Measurements from ENCODE around the gene TENT5C.
A peak's percentile ranks its signal among the peaks of the same experiment; 100 is the strongest.

TENT5C gene

GRCh38 chr1:117605164-117605773 lies 579 bp upstream of the TENT5C start (continued):
- TF ChIP-seq REPIN1 (tag by site-specific recombination; IDR thresholded peaks at IDR 0.05; ENCODE audit: low read depth) = no peak; the same call in 1 of the 2 replicates
- TF ChIP-seq GLIS2 (tag by site-specific recombination; IDR thresholded peaks at IDR 0.05) = peak; percentile 65; the same call in 1 of the 2 replicates
- TF ChIP-seq ZNF350 (tag by site-specific recombination; IDR thresholded peaks at IDR 0.05) = no peak
- no peak; the same call in 1 of the 2 replicates for TF ChIP-seq PATZ1 (tag by site-specific recombination; IDR thresholded peaks at IDR 0.05)
- no peak for TF ChIP-seq TCF7L2 (IDR thresholded peaks at IDR 0.05; ENCODE audit: borderline replicate concordance, low read depth, low read length)
- peak; percentile 44; the same call in 1 of the 2 replicates for TF ChIP-seq OVOL3 (tag by site-specific recombination; IDR thresholded peaks at IDR 0.05)
- 0 out of 2 replicates have a peak, but pooled peaks have one; percentile 68 for TF ChIP-seq ZNF2 (tag by site-specific recombination; IDR thresholded peaks at IDR 0.05)
- no peak for TF ChIP-seq WT1 (tag by site-specific recombination; IDR thresholded peaks at IDR 0.05)
- TF ChIP-seq SETDB1 (IDR thresholded peaks at IDR 0.05; ENCODE audit: insufficient read length, low read length) = no peak
- TF ChIP-seq ZNF521 (tag by site-specific recombination; IDR thresholded peaks at IDR 0.05) = no peak
- TF ChIP-seq ZNF626 (tag by site-specific recombination; IDR thresholded peaks at IDR 0.05) = no peak
- no peak for TF ChIP-seq ZNF211 (tag by site-specific recombination; IDR thresholded peaks at IDR 0.05; ENCODE audit: low read depth)
- TF ChIP-seq, protein P1, sequence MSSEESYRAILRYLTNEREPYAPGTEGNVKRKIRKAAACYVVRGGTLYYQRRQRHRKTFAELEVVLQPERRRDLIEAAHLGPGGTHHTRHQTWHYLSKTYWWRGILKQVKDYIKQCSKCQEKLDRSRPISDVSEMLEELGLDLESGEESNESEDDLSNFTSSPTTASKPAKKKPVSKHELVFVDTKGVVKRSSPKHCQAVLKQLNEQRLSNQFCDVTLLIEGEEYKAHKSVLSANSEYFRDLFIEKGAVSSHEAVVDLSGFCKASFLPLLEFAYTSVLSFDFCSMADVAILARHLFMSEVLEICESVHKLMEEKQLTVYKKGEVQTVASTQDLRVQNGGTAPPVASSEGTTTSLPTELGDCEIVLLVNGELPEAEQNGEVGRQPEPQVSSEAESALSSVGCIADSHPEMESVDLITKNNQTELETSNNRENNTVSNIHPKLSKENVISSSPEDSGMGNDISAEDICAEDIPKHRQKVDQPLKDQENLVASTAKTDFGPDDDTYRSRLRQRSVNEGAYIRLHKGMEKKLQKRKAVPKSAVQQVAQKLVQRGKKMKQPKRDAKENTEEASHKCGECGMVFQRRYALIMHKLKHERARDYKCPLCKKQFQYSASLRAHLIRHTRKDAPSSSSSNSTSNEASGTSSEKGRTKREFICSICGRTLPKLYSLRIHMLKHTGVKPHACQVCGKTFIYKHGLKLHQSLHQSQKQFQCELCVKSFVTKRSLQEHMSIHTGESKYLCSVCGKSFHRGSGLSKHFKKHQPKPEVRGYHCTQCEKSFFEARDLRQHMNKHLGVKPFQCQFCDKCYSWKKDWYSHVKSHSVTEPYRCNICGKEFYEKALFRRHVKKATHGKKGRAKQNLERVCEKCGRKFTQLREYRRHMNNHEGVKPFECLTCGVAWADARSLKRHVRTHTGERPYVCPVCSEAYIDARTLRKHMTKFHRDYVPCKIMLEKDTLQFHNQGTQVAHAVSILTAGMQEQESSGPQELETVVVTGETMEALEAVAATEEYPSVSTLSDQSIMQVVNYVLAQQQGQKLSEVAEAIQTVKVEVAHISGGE (tag by site-specific recombination; conservative IDR thresholded peaks at IDR 0.05; ENCODE audit: low read depth) = no peak
- peak; percentile 17; the same call in 1 of the 2 replicates for TF ChIP-seq ZEB2 (tag by site-specific recombination; IDR thresholded peaks at IDR 0.05)
- no peak for TF ChIP-seq ZNF157 (tag by site-specific recombination; IDR thresholded peaks at IDR 0.05)
- TF ChIP-seq ZNF423 (tag by site-specific recombination; IDR thresholded peaks at IDR 0.05) = 0 out of 2 replicates have a peak, but pooled peaks have one; percentile 7
- TF ChIP-seq ZNF366 (tag by site-specific recombination; conservative IDR thresholded peaks at IDR 0.05) = no peak
- TF ChIP-seq ZNF19 (tag by site-specific recombination; IDR thresholded peaks at IDR 0.05; ENCODE audit: low read depth) = no peak
- peak; percentile 15; the same call in 1 of the 2 replicates for TF ChIP-seq ZNF660 (tag by site-specific recombination; IDR thresholded peaks at IDR 0.05)
- no peak; the same call in 1 of the 2 replicates for TF ChIP-seq KLF8 (tag by site-specific recombination; IDR thresholded peaks at IDR 0.05)
- TF ChIP-seq, protein P2, sequence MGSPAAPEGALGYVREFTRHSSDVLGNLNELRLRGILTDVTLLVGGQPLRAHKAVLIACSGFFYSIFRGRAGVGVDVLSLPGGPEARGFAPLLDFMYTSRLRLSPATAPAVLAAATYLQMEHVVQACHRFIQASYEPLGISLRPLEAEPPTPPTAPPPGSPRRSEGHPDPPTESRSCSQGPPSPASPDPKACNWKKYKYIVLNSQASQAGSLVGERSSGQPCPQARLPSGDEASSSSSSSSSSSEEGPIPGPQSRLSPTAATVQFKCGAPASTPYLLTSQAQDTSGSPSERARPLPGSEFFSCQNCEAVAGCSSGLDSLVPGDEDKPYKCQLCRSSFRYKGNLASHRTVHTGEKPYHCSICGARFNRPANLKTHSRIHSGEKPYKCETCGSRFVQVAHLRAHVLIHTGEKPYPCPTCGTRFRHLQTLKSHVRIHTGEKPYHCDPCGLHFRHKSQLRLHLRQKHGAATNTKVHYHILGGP (tag by site-specific recombination; IDR thresholded peaks at IDR 0.05) = no peak
- TF ChIP-seq SP2 (tag by site-specific recombination; IDR thresholded peaks at IDR 0.05) = no peak
- TF ChIP-seq ZNF654 (tag by site-specific recombination; IDR thresholded peaks at IDR 0.05; ENCODE audit: low read depth) = no peak
- no peak for TF ChIP-seq ZNF311 (tag by site-specific recombination; IDR thresholded peaks at IDR 0.05; ENCODE audit: borderline replicate concordance)
- no peak for TF ChIP-seq PBX3 (CRISPR knock-in tag; IDR thresholded peaks at IDR 0.05)
- TF ChIP-seq ATF2 (tag by site-specific recombination; IDR thresholded peaks at IDR 0.05; ENCODE audit: low read depth) = no peak
- TF ChIP-seq ZFHX2 (tag by site-specific recombination; conservative IDR thresholded peaks at IDR 0.05) = peak; percentile 80
- no peak for TF ChIP-seq ZFP69B (tag by site-specific recombination; IDR thresholded peaks at IDR 0.05)
- TF ChIP-seq PRDM1 (tag by site-specific recombination; IDR thresholded peaks at IDR 0.05) = peak; percentile 65
- no peak for TF ChIP-seq HOXD13 (CRISPR knock-in tag; IDR thresholded peaks at IDR 0.05; ENCODE audit: borderline replicate concordance)
- TF ChIP-seq, protein P3, sequence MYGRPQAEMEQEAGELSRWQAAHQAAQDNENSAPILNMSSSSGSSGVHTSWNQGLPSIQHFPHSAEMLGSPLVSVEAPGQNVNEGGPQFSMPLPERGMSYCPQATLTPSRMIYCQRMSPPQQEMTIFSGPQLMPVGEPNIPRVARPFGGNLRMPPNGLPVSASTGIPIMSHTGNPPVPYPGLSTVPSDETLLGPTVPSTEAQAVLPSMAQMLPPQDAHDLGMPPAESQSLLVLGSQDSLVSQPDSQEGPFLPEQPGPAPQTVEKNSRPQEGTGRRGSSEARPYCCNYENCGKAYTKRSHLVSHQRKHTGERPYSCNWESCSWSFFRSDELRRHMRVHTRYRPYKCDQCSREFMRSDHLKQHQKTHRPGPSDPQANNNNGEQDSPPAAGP (tag by site-specific recombination; IDR thresholded peaks at IDR 0.05) = no peak

Measured in HEK293 (cell line).